SU-DHL-6 (cell line): Measurements from ENCODE around the gene SULT2B1.
"Not testable (repeated sequence)": the region's sequence is repeated elsewhere in the genome, so short reads cannot be mapped to it uniquely, and the experiment has no call there.

ENCODE experiments used
- H2AFZ ChIP-seq: fragments of 200-600 bp; sonication (generic); 2 replicates; pipeline ENCODE4 v1.6.1; 2014; ENCODE audit warnings: low read depth, mild to moderate bottlenecking, moderate library complexity, mixed read lengths, antibody characterized with exemption, low read length; ENCODE audit not compliant: severe bottlenecking
- H3F3A ChIP-seq: fragments of 200-600 bp; shearing (Covaris generic); 2 replicates; pipeline ENCODE4 v1.6.0; 2016; ENCODE audit warnings: antibody characterized with exemption, mild to moderate bottlenecking; ENCODE audit not compliant: insufficient read depth
- H3K27ac ChIP-seq: fragments of 200-600 bp; sonication (generic); 2 replicates; pipeline ENCODE4 v1.5.1; 2016; ENCODE audit warnings: low read depth, mild to moderate bottlenecking, low read length, moderate library complexity, mixed read lengths
- H3K27me3 ChIP-seq: fragments of 200-600 bp; sonication (generic), shearing (Covaris generic); 2 replicates; pipeline ENCODE4 v1.6.0; 2014; ENCODE audit warnings: mild to moderate bottlenecking, low read length
- H3K36me3 ChIP-seq: fragments of 200-600 bp; sonication (generic); 2 replicates; pipeline ENCODE4 v1.6.1; 2014; ENCODE audit warnings: mild to moderate bottlenecking, low read length, mixed read lengths
- H3K4me2 ChIP-seq: fragments of 300-600, 200-600 bp; shearing (Covaris generic), sonication (generic); 2 replicates; pipeline ENCODE4 v1.6.0; 2014; ENCODE audit warnings: low read length, low read depth, mild to moderate bottlenecking; ENCODE audit not compliant: poor library complexity, severe bottlenecking
- H3K4me3 ChIP-seq: fragments of 200-600 bp; sonication (generic); 2 replicates; pipeline ENCODE4 v1.5.1; 2014; ENCODE audit warnings: antibody characterized with exemption, low read length, mild to moderate bottlenecking, mixed read lengths; ENCODE audit not compliant: insufficient read depth, poor library complexity, severe bottlenecking
- H3K79me2 ChIP-seq: fragments of 200-600 bp; sonication (generic); 2 replicates; pipeline ENCODE4 v1.6.1; 2014; ENCODE audit warnings: mild to moderate bottlenecking, low read length, moderate library complexity; ENCODE audit not compliant: insufficient read depth
- H3K9ac ChIP-seq: fragments of 200-600 bp; sonication (generic); 2 replicates; pipeline ENCODE4 v1.7.0; 2014; ENCODE audit warnings: mild to moderate bottlenecking, low read length
- H3K9me2 ChIP-seq: fragments of 200-600 bp; sonication (generic); replicated peaks from 2 replicates; pipeline ENCODE4 v1.6.1; 2014; ENCODE audit warnings: low read length; ENCODE audit not compliant: insufficient read depth
- H3K9me3 ChIP-seq: fragments of 200-600 bp; sonication (generic); 2 replicates; pipeline ENCODE4 v1.6.1; 2014; ENCODE audit warnings: low read length, mixed read lengths; ENCODE audit not compliant: insufficient read depth
- H4K20me1 ChIP-seq: fragments of 200-600 bp; sonication (generic); 2 replicates; pipeline ENCODE4 v1.6.1; 2014; ENCODE audit warnings: low read depth, mild to moderate bottlenecking, antibody characterized with exemption, low read length, moderate library complexity, mixed read lengths
- EZH2phosphoT487 ChIP-seq: fragments of 200-600 bp; sonication (generic), shearing (Covaris generic); conservative IDR thresholded peaks from 2 replicates; pipeline ENCODE4 v1.6.1; 2018; ENCODE audit warnings: mild to moderate bottlenecking, antibody characterized with exemption, low read length, moderate library complexity, mixed read lengths
- TF ChIP-seq, protein P1 (sequence below): fragments of 200-600 bp; sonication (generic); IDR thresholded peaks from one replicate; pipeline ENCODE4 v1.5.1; 2017; ENCODE audit warnings: antibody characterized with exemption, mild to moderate bottlenecking, low read length, moderate library complexity; ENCODE audit not compliant: insufficient read depth, poor library complexity, severe bottlenecking

The SULT2B1 gene

GRCh38 chr19:48629599-48630295, 77.8 kb downstream of the SULT2B1 start:
- Histone ChIP-seq H3K4me2 (no peak overlapping the region), H3K9ac (no peak overlapping the region), H3K27me3 (no peaks in the 10 kb centered on the region), H3K4me3 (no peak overlapping the region), H3K9me2 (no peaks in the 10 kb centered on the region), H4K20me1 (no peaks in the 10 kb centered on the region), H2AFZ (no peak overlapping the region), H3K79me2 (no peaks in the 10 kb centered on the region), H3F3A (peaks cover 9% of the 10 kb centered on the region), H3K36me3 (no peaks in the 10 kb centered on the region), H3K9me3 (no peaks in the 10 kb centered on the region), H3K27ac (no peak overlapping the region)
- no peak for TF ChIP-seq EZH2phosphoT487
- TF ChIP-seq, protein P1, sequence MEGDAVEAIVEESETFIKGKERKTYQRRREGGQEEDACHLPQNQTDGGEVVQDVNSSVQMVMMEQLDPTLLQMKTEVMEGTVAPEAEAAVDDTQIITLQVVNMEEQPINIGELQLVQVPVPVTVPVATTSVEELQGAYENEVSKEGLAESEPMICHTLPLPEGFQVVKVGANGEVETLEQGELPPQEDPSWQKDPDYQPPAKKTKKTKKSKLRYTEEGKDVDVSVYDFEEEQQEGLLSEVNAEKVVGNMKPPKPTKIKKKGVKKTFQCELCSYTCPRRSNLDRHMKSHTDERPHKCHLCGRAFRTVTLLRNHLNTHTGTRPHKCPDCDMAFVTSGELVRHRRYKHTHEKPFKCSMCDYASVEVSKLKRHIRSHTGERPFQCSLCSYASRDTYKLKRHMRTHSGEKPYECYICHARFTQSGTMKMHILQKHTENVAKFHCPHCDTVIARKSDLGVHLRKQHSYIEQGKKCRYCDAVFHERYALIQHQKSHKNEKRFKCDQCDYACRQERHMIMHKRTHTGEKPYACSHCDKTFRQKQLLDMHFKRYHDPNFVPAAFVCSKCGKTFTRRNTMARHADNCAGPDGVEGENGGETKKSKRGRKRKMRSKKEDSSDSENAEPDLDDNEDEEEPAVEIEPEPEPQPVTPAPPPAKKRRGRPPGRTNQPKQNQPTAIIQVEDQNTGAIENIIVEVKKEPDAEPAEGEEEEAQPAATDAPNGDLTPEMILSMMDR = no peak

DNA sequence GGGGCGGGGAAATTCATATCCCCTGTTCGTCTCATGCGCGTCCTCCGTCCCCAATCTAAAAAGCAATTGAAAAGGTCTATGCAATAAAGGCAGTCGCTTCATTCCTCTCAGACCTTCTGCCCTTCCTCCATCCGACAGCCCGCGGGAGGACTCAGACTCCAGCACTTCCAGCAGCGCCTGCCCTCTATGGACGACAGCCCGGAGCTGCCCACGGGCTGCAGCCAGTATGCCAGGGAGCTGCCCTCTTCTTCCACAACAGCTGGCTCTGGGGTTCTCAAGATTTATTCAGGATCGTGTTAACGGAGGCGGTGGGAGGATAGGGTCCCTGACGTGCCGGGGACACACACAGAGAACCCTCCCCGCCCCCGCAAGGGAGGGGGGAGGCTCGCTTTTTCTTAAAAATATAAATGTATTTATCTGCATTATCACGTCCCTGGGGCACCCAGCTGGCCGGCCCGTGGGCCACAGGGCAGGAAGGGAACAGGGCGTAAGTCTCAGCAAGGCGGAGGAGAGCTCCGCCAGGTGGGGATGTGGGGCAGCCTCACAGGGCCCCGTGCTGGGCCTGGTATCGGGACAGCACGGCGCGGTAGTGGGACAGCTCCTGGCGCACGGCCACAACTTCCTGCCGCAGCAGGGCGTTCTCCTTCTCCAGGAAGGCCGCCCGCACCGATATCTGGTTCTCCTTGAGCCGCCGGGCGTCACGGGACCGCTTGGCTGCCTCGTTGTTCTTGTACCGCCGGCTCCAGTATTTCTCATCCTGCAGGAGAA, 78.5 kb downstream of the SULT2B1 start:
- H3K36me3 ChIP-seq = no peaks in the 10 kb centered on the region
- no peak overlapping the region for H3K9ac ChIP-seq
- H3K9me3 ChIP-seq = no peaks in the 10 kb centered on the region
- H3K4me2 ChIP-seq = no peak overlapping the region
- H3F3A ChIP-seq = peaks cover 13% of the 10 kb centered on the region
- H3K27me3 ChIP-seq = no peaks in the 10 kb centered on the region
- H4K20me1 ChIP-seq = no peaks in the 10 kb centered on the region
- TF ChIP-seq EZH2phosphoT487 = no peak
- TF ChIP-seq, protein P1 = no peak
- no peak overlapping the region for H3K27ac ChIP-seq
- H2AFZ ChIP-seq = no peak overlapping the region
- no peaks in the 10 kb centered on the region for H3K9me2 ChIP-seq
- no peaks in the 10 kb centered on the region for H3K79me2 ChIP-seq
- H3K4me3 ChIP-seq = no peak overlapping the region

GRCh38 chr19:48631225-48631624, 79.3 kb downstream of the SULT2B1 start:
- H3K9me2 ChIP-seq = no peaks in the 10 kb centered on the region
- no peak overlapping the region for H3K9ac ChIP-seq
- H3F3A ChIP-seq = peaks cover 14% of the 10 kb centered on the region
- TF ChIP-seq, protein P1 = no peak
- no peak for TF ChIP-seq EZH2phosphoT487
- no peaks in the 10 kb centered on the region for H3K27me3 ChIP-seq
- H3K36me3 ChIP-seq = no peaks in the 10 kb centered on the region
- H3K4me2 ChIP-seq = no peak overlapping the region
- no peaks in the 10 kb centered on the region for H3K79me2 ChIP-seq
- no peak overlapping the region for H2AFZ ChIP-seq
- H3K4me3 ChIP-seq = no peak overlapping the region
- no peak overlapping the region for H3K27ac ChIP-seq
- no peaks in the 10 kb centered on the region for H4K20me1 ChIP-seq
- no peaks in the 10 kb centered on the region for H3K9me3 ChIP-seq

- H3K9me3 ChIP-seq, H3K9me2 ChIP-seq, H3K4me3 ChIP-seq, H4K20me1 ChIP-seq, H3K79me2 ChIP-seq, H3K36me3 ChIP-seq, H3K27me3 ChIP-seq, H3K4me2 ChIP-seq, H3K9ac ChIP-seq, H2AFZ ChIP-seq: not testable (repeated sequence)
- H3F3A ChIP-seq = peaks cover 21% of the 10 kb centered on the region
- 0 out of 2 replicates have a peak overlapping the region, but pooled peaks have one; percentile 7 for H3K27ac ChIP-seq
Observed at GRCh38 chr19:48632286-48632685, 80.3 kb downstream of the SULT2B1 start.
